KMS-11 (cell line): Measurements from ENCODE around the gene RNF208.

Experiments used
- H2AFZ ChIP-seq: fragments of 200-600 bp; sonication (generic); 2 replicates; pipeline ENCODE4 v1.6.1; 2016; ENCODE audit warnings: antibody characterized with exemption, mixed run types, low read depth
- H3K27ac ChIP-seq: fragments of 200-600 bp; sonication (generic); 2 replicates; pipeline ENCODE4 v1.6.1; 2016; ENCODE audit warnings: mild to moderate bottlenecking, mixed run types
- H3K27me3 ChIP-seq: fragments of 200-600 bp; sonication (generic); 2 replicates; pipeline ENCODE4 v1.6.1; 2017; ENCODE audit warnings: mild to moderate bottlenecking, low read depth, mixed run types, moderate library complexity; ENCODE audit not compliant: insufficient read depth
- H3K36me3 ChIP-seq: fragments of 200-600 bp; sonication (generic); 2 replicates; pipeline ENCODE4 v1.6.1; 2017; ENCODE audit warnings: mild to moderate bottlenecking, mixed run types; ENCODE audit not compliant: insufficient read depth
- H3K4me1 ChIP-seq: fragments of 200-600 bp; sonication (generic); 2 replicates; pipeline ENCODE4 v1.6.1; 2016; ENCODE audit warnings: mild to moderate bottlenecking, low read depth, mixed run types; ENCODE audit not compliant: poor library complexity, severe bottlenecking
- H3K4me2 ChIP-seq: fragments of 200-600 bp; sonication (generic); 2 replicates; pipeline ENCODE4 v1.7.0; 2016; ENCODE audit warnings: mild to moderate bottlenecking, mixed run types
- H3K4me3 ChIP-seq: fragments of 200-600 bp; sonication (generic); IDR thresholded peaks from 2 replicates; pipeline ENCODE4 v1.6.1; 2017; ENCODE audit warnings: low read depth, low read length, mixed read lengths; ENCODE audit not compliant: insufficient read depth
- H3K79me2 ChIP-seq: fragments of 200-600 bp; sonication (generic); 2 replicates; pipeline ENCODE4 v1.6.1; 2016; ENCODE audit warnings: low read depth, mixed run types; ENCODE audit not compliant: insufficient read depth
- H3K9ac ChIP-seq: fragments of 200-600 bp; sonication (generic); 2 replicates; pipeline ENCODE4 v1.6.1; 2016; ENCODE audit warnings: mild to moderate bottlenecking, mixed run types
- H4K20me1 ChIP-seq: fragments of 200-600 bp; sonication (generic); 2 replicates; pipeline ENCODE4 v1.6.1; 2016; ENCODE audit warnings: mild to moderate bottlenecking, mixed run types; ENCODE audit not compliant: insufficient read depth
- CTCF ChIP-seq: fragments of 200-600 bp; sonication (generic); conservative IDR thresholded peaks from 2 replicates; pipeline ENCODE4 v1.6.1; 2017; ENCODE audit warnings: low read depth, mild to moderate bottlenecking, antibody characterized with exemption, low read length, moderate library complexity, mixed read lengths

RNF208 gene

GRCh38 chr9:137191691-137192447 is 30.2 kb downstream of the RNF208 start:
- H3K36me3 ChIP-seq: no peaks in the 10 kb centered on the region
- peaks cover 19% of the 10 kb centered on the region for H3K4me1 ChIP-seq
- no peak overlapping the region for H3K4me2 ChIP-seq
- H3K79me2 ChIP-seq: peaks cover 25% of the 10 kb centered on the region
- no peak overlapping the region for H3K27ac ChIP-seq
- TF ChIP-seq CTCF: no peak
- H3K27me3 ChIP-seq: no peaks in the 10 kb centered on the region
- H4K20me1 ChIP-seq: no peaks in the 10 kb centered on the region
- H3K9ac ChIP-seq: no peak overlapping the region
- no peak overlapping the region for H3K4me3 ChIP-seq
- no peak overlapping the region for H2AFZ ChIP-seq

- Histone ChIP-seq H2AFZ (no peak overlapping the region), H3K9ac (no peak overlapping the region), H3K4me1 (peaks cover 24% of the 10 kb centered on the region), H3K4me3 (no peak overlapping the region), H3K4me2 (no peak overlapping the region), H3K27ac (no peak overlapping the region), H4K20me1 (no peaks in the 10 kb centered on the region), H3K79me2 (peaks cover 31% of the 10 kb centered on the region), H3K27me3 (no peaks in the 10 kb centered on the region), H3K36me3 (no peaks in the 10 kb centered on the region)
- TF ChIP-seq CTCF: no peak
These were observed 30.8 kb downstream of the RNF208 start for GRCh38 chr9:137191245-137191644.

GRCh38 chr9:137190315-137190856 is 31.7 kb downstream of the RNF208 start:
- Histone ChIP-seq H3K9ac (peak overlapping the region; percentile 81; the same call in 1 of the 2 replicates), H3K4me3 (no peak overlapping the region), H2AFZ (no peak overlapping the region), H3K27me3 (no peaks in the 10 kb centered on the region), H4K20me1 (no peaks in the 10 kb centered on the region), H3K4me2 (peak overlapping the region; percentile 81), H3K79me2 (peaks cover 31% of the 10 kb centered on the region), H3K27ac (peak overlapping the region; percentile 90; the same call in 1 of the 2 replicates), H3K36me3 (no peaks in the 10 kb centered on the region), H3K4me1 (peaks cover 24% of the 10 kb centered on the region)
- no peak for TF ChIP-seq CTCF

GRCh38 chr9:137189297-137190295 is 32.4 kb downstream of the RNF208 start:
- Histone ChIP-seq H3K27me3 (no peaks in the 10 kb centered on the region), H4K20me1 (no peaks in the 10 kb centered on the region), H3K36me3 (no peaks in the 10 kb centered on the region), H3K4me3 (no peak overlapping the region), H3K9ac (peak overlapping the region; percentile 81), H3K27ac (peak overlapping the region; percentile 90), H2AFZ (peak overlapping the region; percentile 60; the same call in 1 of the 2 replicates), H3K79me2 (peaks cover 31% of the 10 kb centered on the region), H3K4me2 (peak overlapping the region; percentile 81), H3K4me1 (peaks cover 24% of the 10 kb centered on the region)
- TF ChIP-seq CTCF: no peak; the same call in 1 of the 2 replicates
